HFF-Myc (cell line): ENCODE measurements around the gene NLRP5.
"Not testable (repeated sequence)": the region's sequence is repeated elsewhere in the genome, so short reads cannot be mapped to it uniquely, and the experiment has no call there.

Experiments used
- DNase-seq: peaks from one replicate; pipeline ENCODE4 v3.0.0-alpha.2; 2011; ENCODE audit warnings: low read depth; ENCODE audit errors: extremely low read depth
- H3K4me3 ChIP-seq: replicated peaks from 2 replicates; pipeline ENCODE4 v1.5.1; 2011; ENCODE audit warnings: low read depth, mild to moderate bottlenecking, control low read depth, low read length
- CTCF ChIP-seq: IDR thresholded peaks from 2 replicates; pipeline ENCODE4 v1.5.1; 2012; ENCODE audit warnings: mild to moderate bottlenecking, low read depth, low read length, control low read depth; ENCODE audit errors: missing control alignments

The NLRP5 gene

GRCh38 chr19:56091751-56092546, 105.4 kb downstream of the NLRP5 start:
- no peak for TF ChIP-seq CTCF
- H3K4me3 ChIP-seq = no peak overlapping the region
- no peak for DNase-seq

GRCh38 chr19:56092685-56093631, 106.4 kb downstream of the NLRP5 start:
- no peak for DNase-seq
- TF ChIP-seq CTCF = no peak
- H3K4me3 ChIP-seq = no peak overlapping the region

- DNase-seq = no peak
- no peak for TF ChIP-seq CTCF
- H3K4me3 ChIP-seq = no peak overlapping the region
Observed at GRCh38 chr19:56094449-56094848, 107.9 kb downstream of the NLRP5 start.

GRCh38 chr19:56096665-56097064, 110.1 kb downstream of the NLRP5 start:
- no peak overlapping the region for H3K4me3 ChIP-seq
- DNase-seq = no peak
- TF ChIP-seq CTCF = no peak

- TF ChIP-seq CTCF = no peak
- DNase-seq = no peak
- H3K4me3 ChIP-seq = no peak overlapping the region
Observed at GRCh38 chr19:56097306-56097705, 110.7 kb downstream of the NLRP5 start.

GRCh38 chr19:56097776-56098175, 111.2 kb downstream of the NLRP5 start:
- no peak for DNase-seq
- no peak for TF ChIP-seq CTCF
- no peak overlapping the region for H3K4me3 ChIP-seq

- H3K4me3 ChIP-seq, DNase-seq: not testable (repeated sequence)
Observed at GRCh38 chr19:56098237-56098636, 111.7 kb downstream of the NLRP5 start.
